Brain microvascular endothelial cell (primary cell): ENCODE results near the gene LSM8.
A peak's percentile ranks its signal among the peaks of the same experiment; 100 is the strongest.

Experiments used
- DNase-seq: peaks from one replicate; pipeline ENCODE4 v3.0.0-alpha.2; 2020
- H3K27ac ChIP-seq: fragments of 250-450 bp; sonication (Bioruptor Pico); 2 replicates; pipeline ENCODE4 v1.5.1; 2020; ENCODE audit warnings: mild to moderate bottlenecking, moderate library complexity
- H3K27me3 ChIP-seq: fragments of 250-450 bp; sonication (Bioruptor Pico); replicated peaks from 2 replicates; pipeline ENCODE4 v1.5.1; 2020; ENCODE audit warnings: mild to moderate bottlenecking
- H3K36me3 ChIP-seq: fragments of 250-450 bp; sonication (Bioruptor Pico); replicated peaks from 2 replicates; pipeline ENCODE4 v1.5.1; 2020; ENCODE audit warnings: mild to moderate bottlenecking
- H3K4me3 ChIP-seq: 2 replicates; pipeline ENCODE4 v1.5.1; 2011; ENCODE audit warnings: low read depth, mild to moderate bottlenecking, control low read depth, low read length, moderate library complexity
- CTCF ChIP-seq: IDR thresholded peaks from 2 replicates; pipeline ENCODE4 v1.5.1; 2011; ENCODE audit warnings: low read depth, mild to moderate bottlenecking, moderate library complexity, low read length, control low read depth, inconsistent platforms; ENCODE audit errors: missing control alignments
- in situ Hi-C: cut with HindIII; loops from 2 replicates; pipeline ENCODE4 v1.10.0; 2017; ENCODE audit warnings: low sequenced_read_pairs, low pct_ligation_motif_present

LSM8 gene

GRCh38 chr7:118185163-118185860, 1.3 kb downstream of the LSM8 start:
- Histone ChIP-seq H3K4me3 (peak overlapping the region; percentile 83), H3K36me3 (peaks cover 2% of the 10 kb centered on the region), H3K27ac (no peak overlapping the region), H3K27me3 (no peaks in the 10 kb centered on the region)
- in situ Hi-C loops, result no loop called here
- TF ChIP-seq CTCF, result no peak
- DNase-seq, result no peak

GRCh38 chr7:118186501-118186900, 2.5 kb downstream of the LSM8 start:
- DNase-seq, result no peak
- H3K27me3 ChIP-seq, result no peaks in the 10 kb centered on the region
- no peak overlapping the region for H3K27ac ChIP-seq
- H3K4me3 ChIP-seq, result no peak overlapping the region
- TF ChIP-seq CTCF, result no peak
- peaks cover 2% of the 10 kb centered on the region for H3K36me3 ChIP-seq
- in situ Hi-C loops, result no loop called here

- in situ Hi-C loops, result no loop called here
- Histone ChIP-seq H3K27ac (no peak overlapping the region), H3K36me3 (no peaks in the 10 kb centered on the region), H3K27me3 (no peaks in the 10 kb centered on the region), H3K4me3 (no peak overlapping the region)
- DNase-seq, result no peak
- TF ChIP-seq CTCF, result no peak
Measured at GRCh38 chr7:118194571-118194970, 10.6 kb downstream of the LSM8 start.

- Histone ChIP-seq H3K4me3 (no peak overlapping the region), H3K36me3 (no peaks in the 10 kb centered on the region), H3K27ac (no peak overlapping the region), H3K27me3 (no peaks in the 10 kb centered on the region)
- peak; percentile 76 for TF ChIP-seq CTCF
- in situ Hi-C loops, result no loop called here
- DNase-seq, result peak; percentile 66
Measured at GRCh38 chr7:118195837-118196474, 12.0 kb downstream of the LSM8 start.

- in situ Hi-C loops, result no loop called here
Measured at GRCh38 chr7:118202061-118202460, 18.1 kb downstream of the LSM8 start.

More at GRCh38 chr7:118202061-118202460, 18.1 kb downstream of the LSM8 start:
- DNase-seq, result no peak
- H3K36me3 ChIP-seq, result no peaks in the 10 kb centered on the region
- no peak for TF ChIP-seq CTCF
- H3K4me3 ChIP-seq, result no peak overlapping the region
- H3K27ac ChIP-seq, result no peak overlapping the region
- no peaks in the 10 kb centered on the region for H3K27me3 ChIP-seq
